ENCODE data around the gene MUS81. TPM values are rescaled to one million over a fixed set of nuclear protein-coding genes. Genes with fewer than 3 reads are reported as not detected.

Gene MUS81
- total RNA-seq, 4 donors from 2014 or later, result 54.0 to 83.1 (median 68.3) TPM

DNA sequence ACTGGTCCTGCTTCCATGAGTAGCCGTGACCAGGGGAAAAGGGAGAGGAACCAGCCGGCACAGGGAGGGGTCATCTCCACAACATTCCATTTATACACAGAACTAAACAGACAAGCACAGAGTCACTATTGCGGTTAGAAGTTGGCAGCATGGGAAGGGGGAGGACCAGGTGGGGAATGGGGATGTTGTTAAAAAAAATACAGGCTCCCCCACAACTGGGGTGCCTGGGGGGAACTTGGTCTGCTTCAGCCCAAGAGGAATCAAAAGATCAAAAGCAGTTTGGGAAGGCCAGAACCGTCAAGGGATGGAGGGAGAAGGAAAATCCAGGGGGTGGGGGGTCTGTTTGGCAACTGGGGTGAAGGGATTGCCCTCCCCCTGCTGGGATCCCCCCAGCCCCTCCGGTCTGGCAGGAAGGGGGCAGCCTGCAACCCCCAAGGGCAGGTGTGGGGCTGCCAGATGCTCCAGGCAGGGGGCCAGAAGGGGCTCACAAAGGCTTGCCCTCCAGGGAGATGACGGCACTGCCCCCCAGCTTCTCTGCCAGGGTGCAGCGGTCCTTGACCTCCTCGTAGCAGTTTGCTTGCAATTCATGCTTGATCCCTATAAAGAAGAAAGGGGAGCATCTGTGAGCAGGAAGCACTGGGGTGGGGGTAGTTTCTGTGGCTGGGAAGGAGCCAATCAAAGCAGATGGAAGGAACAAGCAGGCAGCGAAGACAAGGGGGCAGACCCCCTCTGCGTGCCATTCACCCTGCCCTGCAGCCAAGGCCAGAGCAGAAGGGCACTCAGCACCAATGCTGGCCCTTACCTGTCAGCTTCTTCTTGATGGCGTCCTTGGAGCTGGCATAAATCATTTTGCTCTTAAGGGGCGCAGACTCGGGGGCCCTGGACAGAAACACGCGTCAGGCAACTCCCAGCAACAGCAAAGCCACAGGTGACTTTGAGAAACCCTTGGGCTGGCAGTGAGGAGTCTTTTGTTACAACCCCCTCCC, 5.1 kb upstream of the MUS81 start:
- H3K4me3 ChIP-seq, result no peak overlapping the region
- peaks cover 0 to 9% (median 0%) of the 10 kb centered on the region in 4 donors for H3K9me3 ChIP-seq
- no peaks in the 10 kb centered on the region for H3K27me3 ChIP-seq
- WGBS, 2 donors, result 73 to 76% methylated on average over 15 of the region's 15 CpGs
- no peak for DNase-seq (ENCODE audit: low spot score in 2 of 2)
- H3K27ac ChIP-seq, result peak overlapping the region in 1 of 4 donors; percentile 41
- peaks cover 0 to 43% (median 13%) of the 10 kb centered on the region in 4 donors for H3K4me1 ChIP-seq
- peaks cover 2 to 62% (median 28%) of the 10 kb centered on the region in 3 donors for H3K36me3 ChIP-seq
- TF ChIP-seq EP300 (IDR thresholded peaks at IDR 0.05), result no peak
- TF ChIP-seq, protein P1, sequence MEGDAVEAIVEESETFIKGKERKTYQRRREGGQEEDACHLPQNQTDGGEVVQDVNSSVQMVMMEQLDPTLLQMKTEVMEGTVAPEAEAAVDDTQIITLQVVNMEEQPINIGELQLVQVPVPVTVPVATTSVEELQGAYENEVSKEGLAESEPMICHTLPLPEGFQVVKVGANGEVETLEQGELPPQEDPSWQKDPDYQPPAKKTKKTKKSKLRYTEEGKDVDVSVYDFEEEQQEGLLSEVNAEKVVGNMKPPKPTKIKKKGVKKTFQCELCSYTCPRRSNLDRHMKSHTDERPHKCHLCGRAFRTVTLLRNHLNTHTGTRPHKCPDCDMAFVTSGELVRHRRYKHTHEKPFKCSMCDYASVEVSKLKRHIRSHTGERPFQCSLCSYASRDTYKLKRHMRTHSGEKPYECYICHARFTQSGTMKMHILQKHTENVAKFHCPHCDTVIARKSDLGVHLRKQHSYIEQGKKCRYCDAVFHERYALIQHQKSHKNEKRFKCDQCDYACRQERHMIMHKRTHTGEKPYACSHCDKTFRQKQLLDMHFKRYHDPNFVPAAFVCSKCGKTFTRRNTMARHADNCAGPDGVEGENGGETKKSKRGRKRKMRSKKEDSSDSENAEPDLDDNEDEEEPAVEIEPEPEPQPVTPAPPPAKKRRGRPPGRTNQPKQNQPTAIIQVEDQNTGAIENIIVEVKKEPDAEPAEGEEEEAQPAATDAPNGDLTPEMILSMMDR (IDR thresholded peaks at IDR 0.05), result no peak
- TF ChIP-seq POLR2A (IDR thresholded peaks at IDR 0.05), result no peak

GRCh38 chr11:65855927-65856363, 4.3 kb upstream of the MUS81 start:
- Histone ChIP-seq H3K4me3 (peak overlapping the region in 2 of 4 donors; percentile 88 to 91), H3K27me3 (no peaks in the 10 kb centered on the region), H3K9me3 (peaks cover 0 to 9% (median 0%) of the 10 kb centered on the region in 4 donors), H3K36me3 (peaks cover 2 to 54% (median 28%) of the 10 kb centered on the region in 3 donors), H3K27ac (peak overlapping the region in 2 of 4 donors; percentile 96 to 99), H3K4me1 (peaks cover 0 to 44% (median 14%) of the 10 kb centered on the region in 4 donors)
- WGBS, 2 donors, result 82 to 83% methylated on average over 15 of the region's 15 CpGs
- TF ChIP-seq POLR2A (IDR thresholded peaks at IDR 0.05), result no peak
- TF ChIP-seq, protein P1 (IDR thresholded peaks at IDR 0.05), result no peak
- no peak for TF ChIP-seq EP300 (IDR thresholded peaks at IDR 0.05)
- DNase-seq (ENCODE audit: low spot score in 2 of 2), result no peak

DNA sequence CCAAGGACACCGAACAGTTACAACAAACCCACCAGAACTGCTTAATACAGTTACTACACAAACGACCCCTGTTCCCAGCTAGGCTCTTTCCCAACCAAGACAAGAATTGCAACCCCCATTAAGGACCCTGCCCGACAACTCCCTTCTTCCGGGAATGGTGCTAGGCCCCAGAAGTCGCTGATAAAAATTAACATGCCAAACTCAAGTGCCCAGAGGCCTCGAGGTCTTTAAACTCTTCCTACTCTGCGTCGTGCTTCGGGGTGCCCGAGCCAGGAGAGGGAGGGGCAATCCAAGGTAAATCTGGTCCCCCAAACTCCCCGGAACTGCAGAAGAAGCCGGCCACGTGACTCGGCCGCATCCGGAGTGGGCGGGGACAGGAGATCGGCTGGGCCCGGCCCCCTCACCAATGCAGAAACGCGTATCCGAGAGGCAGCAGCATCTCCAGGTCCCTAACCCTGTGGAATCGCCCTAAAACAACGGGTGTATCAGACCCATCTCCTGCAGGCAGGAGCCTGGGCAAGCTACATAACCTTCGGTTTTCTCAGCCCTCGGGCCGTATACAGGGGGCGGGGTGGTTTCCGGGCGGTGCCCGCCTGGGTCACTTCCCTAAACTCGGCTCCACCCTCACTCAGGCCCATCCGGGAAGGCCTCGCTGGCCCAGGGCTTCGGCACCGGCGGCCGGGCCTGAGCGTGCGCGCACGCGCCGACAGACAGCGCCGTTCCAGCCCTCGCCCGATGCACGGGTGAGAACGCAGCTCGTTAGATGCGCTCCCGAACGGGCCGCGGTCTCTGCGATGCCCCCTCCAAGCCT, 3.3 kb upstream of the MUS81 start:
- H3K9me3 ChIP-seq, result no peaks in the 10 kb centered on the region
- H3K4me1 ChIP-seq, result peaks cover 0 to 53% (median 22%) of the 10 kb centered on the region in 4 donors
- no peaks in the 10 kb centered on the region for H3K27me3 ChIP-seq
- H3K36me3 ChIP-seq, result peaks cover 2 to 48% (median 29%) of the 10 kb centered on the region in 3 donors
- peak overlapping the region; percentile 86 to 99 (median 96) for H3K27ac ChIP-seq
- TF ChIP-seq POLR2A (IDR thresholded peaks at IDR 0.05) (peak in 1 of 2 donors; percentile 60), EP300 (IDR thresholded peaks at IDR 0.05) (peak in 1 of 2 donors; percentile 78)
- TF ChIP-seq, protein P1 (IDR thresholded peaks at IDR 0.05), result no peak
- WGBS, 2 donors, result 1 to 3% methylated on average over 36 to 56 of the region's 57 CpGs
- peak overlapping the region; percentile 88 to 92 (median 90) for H3K4me3 ChIP-seq
- DNase-seq (ENCODE audit: low spot score in 2 of 2), result peak; percentile 66 to 80

- peaks cover 2 to 48% (median 32%) of the 10 kb centered on the region in 3 donors for H3K36me3 ChIP-seq
- TF ChIP-seq EP300 (IDR thresholded peaks at IDR 0.05) (no peak), POLR2A (IDR thresholded peaks at IDR 0.05) (no peak)
- TF ChIP-seq, protein P1 (IDR thresholded peaks at IDR 0.05), result no peak
- H3K27ac ChIP-seq, result peak overlapping the region; percentile 86 to 99 (median 96)
- no peaks in the 10 kb centered on the region for H3K27me3 ChIP-seq
- H3K4me3 ChIP-seq, result peak overlapping the region; percentile 88 to 92 (median 90)
- DNase-seq (ENCODE audit: low spot score in 2 of 2), result no peak
- H3K9me3 ChIP-seq, result no peaks in the 10 kb centered on the region
- WGBS, 2 donors, result 0% methylated on average over 25 to 35 of the region's 49 CpGs
- peaks cover 0 to 59% (median 24%) of the 10 kb centered on the region in 4 donors for H3K4me1 ChIP-seq
Observed at GRCh38 chr11:65857500-65857852, 2.8 kb upstream of the MUS81 start.

All from tibial nerve (tissue), 4 donors.